Transverse colon (tissue), 4 donors: ENCODE measurements around the gene TNP2. TPM values are rescaled to one million over a fixed set of nuclear protein-coding genes. Genes with fewer than 3 reads are reported as not detected.

Experiments used
- DNase-seq: peaks from one replicate; pipeline ENCODE4 v3.0.0-alpha.2; 2019
- H3K27ac ChIP-seq, 4 donors: fragments of 200-600 bp; sonication (generic); 2 replicates each; pipeline ENCODE4 v1.5.1; 2016 to 2018; ENCODE audit warnings: inconsistent platforms in 4 of 4
- H3K27me3 ChIP-seq: fragments of 200-600 bp; sonication (generic); 2 replicates; pipeline ENCODE4 v1.5.1; 2017; ENCODE audit warnings: inconsistent platforms
- H3K36me3 ChIP-seq, 4 donors: fragments of 200-600 bp; sonication (generic); 2 replicates each; pipeline ENCODE4 v1.5.1; 2017 to 2019; ENCODE audit warnings: inconsistent platforms in 4 of 4
- H3K4me1 ChIP-seq, 4 donors: fragments of 200-600 bp; sonication (generic); 2 replicates each; pipeline ENCODE4 v1.5.1; 2017 to 2020; ENCODE audit warnings: inconsistent platforms in 4 of 4
- H3K4me3 ChIP-seq, 4 donors: fragments of 200-600 bp; sonication (generic); 1 replicate in 1 of 4; 2 replicates in 3 of 4; pipeline versions ENCODE4 v1.5.1 to v1.6.1; 2017 to 2019; ENCODE audit warnings: inconsistent platforms in 4 of 4
- H3K9me3 ChIP-seq, 2 donors: fragments of 200-600 bp; sonication (generic); 2 replicates each; pipeline ENCODE4 v1.5.1; 2017 to 2019; ENCODE audit warnings: inconsistent platforms in 2 of 2
- EP300 ChIP-seq: sonication (generic); formaldehyde crosslinking; IDR thresholded peaks from one replicate; pipeline ENCODE4 v1.6.1; 2017; ENCODE audit warnings: antibody characterized with exemption, low read depth
- POLR2A ChIP-seq: fragments of 450-650 bp; IDR thresholded peaks from one replicate; pipeline ENCODE4 v1.6.1; 2016; ENCODE audit warnings: antibody characterized with exemption, mild to moderate bottlenecking, moderate library complexity
- POLR2AphosphoS5 ChIP-seq, 3 donors: sonication (generic); formaldehyde crosslinking; IDR thresholded peaks; one replicate each; pipeline ENCODE4 v1.6.1; 2016; ENCODE audit warnings: antibody characterized with exemption in 3 of 3
- WGBS, 2 donors: methylation state at CpG; one replicate each; pipeline ENCODE4 v1.1.5; 2018; ENCODE audit warnings: low coverage in 1 of 2; 5-methylcytosine and 5-hydroxymethylcytosine counted together
- in situ Hi-C, 4 donors: fragments of 200-750 bp; cut with MboI; loops; one replicate each; pipeline versions ENCODE4 v1.15.0 to v1.15.1; 2017; ENCODE audit warnings: low sequenced_read_pairs in 3 of 4, low pct_ligation_motif_present in 1 of 4, low pct_unique_long_range_greater_than_20kb in 1 of 4
- intact Hi-C: fragments of 100-400 bp; cut with DNase I; formaldehyde crosslinking; loops from one replicate; pipeline ENCODE4 v1.15.1; 2023; ENCODE audit warnings: low total_unique reads
- total RNA-seq, 4 donors: library from RNA; depleted of rRNA; stranded (reverse); fragments of >200 nt; gene quantifications; one replicate each; pipeline ENCODE4 v1.1.0, GENCODE V29; 2016
- TF ChIP-seq, protein P1 (sequence below), 5 experiments: fragments of 200-600 bp in 3 of 5; fragments of 450-650 bp in 2 of 5; sonication (generic) in 3 of 5; IDR thresholded peaks; 1 replicate in 2 of 5; 2 replicates in 3 of 5; pipeline ENCODE4 v1.5.1; 2016 to 2017; ENCODE audit warnings: antibody characterized with exemption in 5 of 5, inconsistent platforms in 3 of 5, mild to moderate bottlenecking in 2 of 5, moderate library complexity in 1 of 5

TNP2 gene
- total RNA-seq = not detected

DNA sequence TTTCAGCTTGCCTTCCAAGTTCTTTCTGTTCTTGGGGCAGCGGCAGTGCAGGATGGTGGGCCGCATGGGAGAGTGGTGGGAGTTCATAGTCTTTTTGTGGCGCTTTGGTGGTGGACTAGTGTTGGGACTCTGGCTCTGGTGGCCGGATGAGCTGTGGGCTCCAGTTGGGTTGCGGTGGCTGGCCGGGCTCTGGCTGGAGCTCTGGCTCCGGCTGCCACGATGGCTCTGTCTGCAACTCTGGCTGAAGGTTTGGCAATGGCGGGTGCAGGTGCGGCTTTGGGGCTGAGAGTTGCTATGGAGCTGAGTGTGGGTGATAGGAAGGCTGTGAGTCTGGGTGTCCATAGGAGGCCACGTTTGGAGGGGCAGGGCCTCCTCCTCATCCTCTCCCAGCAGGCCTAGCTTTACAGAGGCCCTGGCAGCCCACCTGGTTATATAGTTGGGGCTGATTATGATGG lies at the start of gene TNP2:
Gene TNP2 (minus strand): TSS at position 405 of the 455 bp plus-strand sequence. CDS start 63 bp downstream, at position 342.
- in situ Hi-C loops (loop anchor here in 2 of 4 donors (25.0 kb wide), 1 partner anchor 93 kb away; no protein-coding TSS in a partner anchor), intact Hi-C loops (no loop called here)
- Histone ChIP-seq H3K27ac (no peak within 1 kb of the TSS), H3K4me3 (no peak within 1 kb of the TSS), H3K27me3 (no peaks in the 10 kb centered on the region), H3K9me3 (no peaks in the 10 kb centered on the region), H3K36me3 (no peaks in the 10 kb centered on the region), H3K4me1 (peaks cover 0 to 8% (median 3%) of the 10 kb centered on the region in 4 donors)
- DNase-seq = no peak
- TF ChIP-seq POLR2AphosphoS5 (IDR thresholded peaks at IDR 0.05) (no peak), POLR2A (no peak), EP300 (no peak)
- TF ChIP-seq, protein P1, sequence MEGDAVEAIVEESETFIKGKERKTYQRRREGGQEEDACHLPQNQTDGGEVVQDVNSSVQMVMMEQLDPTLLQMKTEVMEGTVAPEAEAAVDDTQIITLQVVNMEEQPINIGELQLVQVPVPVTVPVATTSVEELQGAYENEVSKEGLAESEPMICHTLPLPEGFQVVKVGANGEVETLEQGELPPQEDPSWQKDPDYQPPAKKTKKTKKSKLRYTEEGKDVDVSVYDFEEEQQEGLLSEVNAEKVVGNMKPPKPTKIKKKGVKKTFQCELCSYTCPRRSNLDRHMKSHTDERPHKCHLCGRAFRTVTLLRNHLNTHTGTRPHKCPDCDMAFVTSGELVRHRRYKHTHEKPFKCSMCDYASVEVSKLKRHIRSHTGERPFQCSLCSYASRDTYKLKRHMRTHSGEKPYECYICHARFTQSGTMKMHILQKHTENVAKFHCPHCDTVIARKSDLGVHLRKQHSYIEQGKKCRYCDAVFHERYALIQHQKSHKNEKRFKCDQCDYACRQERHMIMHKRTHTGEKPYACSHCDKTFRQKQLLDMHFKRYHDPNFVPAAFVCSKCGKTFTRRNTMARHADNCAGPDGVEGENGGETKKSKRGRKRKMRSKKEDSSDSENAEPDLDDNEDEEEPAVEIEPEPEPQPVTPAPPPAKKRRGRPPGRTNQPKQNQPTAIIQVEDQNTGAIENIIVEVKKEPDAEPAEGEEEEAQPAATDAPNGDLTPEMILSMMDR (IDR thresholded peaks at IDR 0.05) = no peak
- WGBS, 2 donors = 98% methylated on average over 11 of the region's 11 CpGs; no CpG with 5 or more reads in 1 of the 2 donors

DNA sequence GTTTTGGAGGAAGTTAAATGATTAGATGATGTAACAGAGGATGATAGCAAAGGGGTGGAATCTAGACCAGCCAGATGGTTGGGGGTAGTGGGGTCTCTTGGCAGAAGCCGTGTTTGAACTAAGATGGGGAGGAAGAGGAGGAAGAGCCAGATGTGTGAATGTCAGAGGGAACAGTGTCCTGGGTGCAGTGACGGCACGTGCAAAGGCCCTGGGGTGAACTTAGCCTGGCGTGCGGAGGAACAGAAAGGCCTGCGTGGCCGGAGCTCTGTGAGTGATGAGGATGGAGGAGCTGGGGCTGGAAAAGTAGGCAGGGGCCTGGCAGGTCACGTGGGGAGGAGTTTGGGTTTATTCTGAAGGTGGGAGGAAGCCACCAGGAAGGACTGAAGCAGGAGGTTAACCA lies 49.7 kb upstream of the TNP2 start:
- in situ Hi-C loops = no loop called here

DNA sequence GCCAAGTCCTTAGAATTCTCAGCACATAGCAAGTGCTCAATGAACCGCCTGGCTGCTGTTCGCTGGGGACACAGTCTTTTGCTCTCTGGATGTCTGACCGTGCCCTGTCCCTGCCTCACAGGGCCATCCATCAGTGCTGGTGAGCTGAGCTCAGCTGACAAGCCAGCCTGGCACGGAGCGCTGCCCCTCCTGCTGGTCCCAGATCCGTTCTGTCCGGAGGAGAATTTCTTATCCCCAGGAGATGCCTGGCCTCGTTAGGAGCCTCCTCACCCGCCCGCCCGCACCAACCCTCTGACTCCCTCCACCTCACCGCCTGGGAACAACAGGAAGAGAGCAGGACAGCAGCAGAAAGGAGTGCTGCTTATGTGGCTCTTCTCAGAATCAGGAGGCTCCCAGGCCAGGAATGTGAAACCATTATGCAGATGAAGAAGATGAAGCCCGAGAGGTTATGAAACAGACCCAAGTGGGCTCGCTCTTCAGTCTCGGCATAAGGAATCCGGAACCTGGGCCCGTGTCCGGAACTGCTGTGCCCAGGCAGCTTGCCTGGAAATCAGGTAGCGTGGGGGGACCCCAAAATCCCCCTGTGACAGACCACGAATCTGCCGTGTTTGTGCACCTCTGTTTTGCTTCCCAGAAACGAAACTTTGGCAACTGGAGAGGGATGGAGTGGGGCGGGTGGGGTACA lies 47.3 kb upstream of the TNP2 start:
- intact Hi-C loops = no loop called here
- Histone ChIP-seq H3K27ac (no peak overlapping the region), H3K4me3 (no peak overlapping the region), H3K36me3 (no peaks in the 10 kb centered on the region), H3K27me3 (no peaks in the 10 kb centered on the region), H3K4me1 (peaks cover 0 to 13% (median 10%) of the 10 kb centered on the region in 4 donors), H3K9me3 (no peaks in the 10 kb centered on the region)
- in situ Hi-C loops = no loop called here
- TF ChIP-seq POLR2AphosphoS5 (IDR thresholded peaks at IDR 0.05) (no peak), POLR2A (no peak), EP300 (no peak)
- TF ChIP-seq, protein P1 (IDR thresholded peaks at IDR 0.05) = no peak
- DNase-seq = no peak
- WGBS, 2 donors = 83 to 86% methylated on average over 2 to 23 of the region's 23 CpGs

More for the DNA sequence above, 49.7 kb upstream of the TNP2 start:
- no peak for DNase-seq
- no peaks in the 10 kb centered on the region for H3K27me3 ChIP-seq
- WGBS, 2 donors = 94 to 97% methylated on average over 7 to 8 of the region's 8 CpGs
- no peaks in the 10 kb centered on the region for H3K4me1 ChIP-seq
- intact Hi-C loops = no loop called here
- H3K9me3 ChIP-seq = no peaks in the 10 kb centered on the region
- H3K4me3 ChIP-seq = no peak overlapping the region
- no peak overlapping the region for H3K27ac ChIP-seq
- H3K36me3 ChIP-seq = no peaks in the 10 kb centered on the region
- no peak for TF ChIP-seq POLR2A
- TF ChIP-seq POLR2AphosphoS5 (IDR thresholded peaks at IDR 0.05) = no peak
- TF ChIP-seq, protein P1 (IDR thresholded peaks at IDR 0.05) = no peak
- TF ChIP-seq EP300 = no peak

DNA sequence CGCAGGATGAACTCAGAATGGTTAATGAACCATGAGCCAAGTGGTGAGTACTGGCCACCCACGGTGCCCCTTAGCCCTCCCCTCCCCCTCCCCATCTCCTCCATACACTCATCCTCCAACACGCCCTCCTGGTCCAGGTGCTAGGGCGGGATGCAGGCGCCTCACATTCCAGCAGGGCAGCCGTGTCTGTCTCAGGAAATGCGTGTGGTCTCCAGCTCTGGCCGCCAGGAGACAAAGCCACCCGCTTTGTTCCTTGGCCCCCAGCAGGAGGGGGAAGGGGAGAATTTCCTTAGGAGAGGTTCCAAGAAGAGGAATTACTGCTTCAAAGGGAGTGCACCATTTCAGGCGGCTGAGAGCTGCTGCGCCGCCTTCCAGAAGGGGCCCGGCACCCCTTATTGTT lies 46.4 kb upstream of the TNP2 start:
- Histone ChIP-seq H3K27ac (no peak overlapping the region), H3K9me3 (no peaks in the 10 kb centered on the region), H3K27me3 (no peaks in the 10 kb centered on the region), H3K36me3 (no peaks in the 10 kb centered on the region), H3K4me3 (no peak overlapping the region), H3K4me1 (peaks cover 0 to 13% (median 10%) of the 10 kb centered on the region in 4 donors)
- intact Hi-C loops = no loop called here
- WGBS, 2 donors = 49 to 66% methylated on average over 5 to 13 of the region's 13 CpGs
- TF ChIP-seq POLR2AphosphoS5 (IDR thresholded peaks at IDR 0.05) (no peak), POLR2A (no peak), EP300 (no peak)
- TF ChIP-seq, protein P1 (IDR thresholded peaks at IDR 0.05) = no peak
- no peak for DNase-seq
- in situ Hi-C loops = no loop called here
